Brain microvascular endothelial cell (primary cell): ENCODE measurements around the gene COL9A3.

Experiments used
- DNase-seq: peaks from one replicate; pipeline ENCODE4 v3.0.0-alpha.2; 2020
- H3K27ac ChIP-seq: fragments of 250-450 bp; sonication (Bioruptor Pico); 2 replicates; pipeline ENCODE4 v1.5.1; 2020; ENCODE audit warnings: mild to moderate bottlenecking, moderate library complexity
- H3K27me3 ChIP-seq: fragments of 250-450 bp; sonication (Bioruptor Pico); replicated peaks from 2 replicates; pipeline ENCODE4 v1.5.1; 2020; ENCODE audit warnings: mild to moderate bottlenecking
- H3K36me3 ChIP-seq: fragments of 250-450 bp; sonication (Bioruptor Pico); replicated peaks from 2 replicates; pipeline ENCODE4 v1.5.1; 2020; ENCODE audit warnings: mild to moderate bottlenecking
- H3K4me3 ChIP-seq: 2 replicates; pipeline ENCODE4 v1.5.1; 2011; ENCODE audit warnings: low read depth, mild to moderate bottlenecking, control low read depth, low read length, moderate library complexity
- in situ Hi-C: cut with HindIII; loops from 2 replicates; pipeline ENCODE4 v1.10.0; 2017; ENCODE audit warnings: low sequenced_read_pairs, low pct_ligation_motif_present
- TF ChIP-seq, protein P1 (sequence below): IDR thresholded peaks from 2 replicates; pipeline ENCODE4 v1.5.1; 2011; ENCODE audit warnings: low read depth, mild to moderate bottlenecking, moderate library complexity, low read length, control low read depth, inconsistent platforms; ENCODE audit errors: missing control alignments

Gene COL9A3

DNA sequence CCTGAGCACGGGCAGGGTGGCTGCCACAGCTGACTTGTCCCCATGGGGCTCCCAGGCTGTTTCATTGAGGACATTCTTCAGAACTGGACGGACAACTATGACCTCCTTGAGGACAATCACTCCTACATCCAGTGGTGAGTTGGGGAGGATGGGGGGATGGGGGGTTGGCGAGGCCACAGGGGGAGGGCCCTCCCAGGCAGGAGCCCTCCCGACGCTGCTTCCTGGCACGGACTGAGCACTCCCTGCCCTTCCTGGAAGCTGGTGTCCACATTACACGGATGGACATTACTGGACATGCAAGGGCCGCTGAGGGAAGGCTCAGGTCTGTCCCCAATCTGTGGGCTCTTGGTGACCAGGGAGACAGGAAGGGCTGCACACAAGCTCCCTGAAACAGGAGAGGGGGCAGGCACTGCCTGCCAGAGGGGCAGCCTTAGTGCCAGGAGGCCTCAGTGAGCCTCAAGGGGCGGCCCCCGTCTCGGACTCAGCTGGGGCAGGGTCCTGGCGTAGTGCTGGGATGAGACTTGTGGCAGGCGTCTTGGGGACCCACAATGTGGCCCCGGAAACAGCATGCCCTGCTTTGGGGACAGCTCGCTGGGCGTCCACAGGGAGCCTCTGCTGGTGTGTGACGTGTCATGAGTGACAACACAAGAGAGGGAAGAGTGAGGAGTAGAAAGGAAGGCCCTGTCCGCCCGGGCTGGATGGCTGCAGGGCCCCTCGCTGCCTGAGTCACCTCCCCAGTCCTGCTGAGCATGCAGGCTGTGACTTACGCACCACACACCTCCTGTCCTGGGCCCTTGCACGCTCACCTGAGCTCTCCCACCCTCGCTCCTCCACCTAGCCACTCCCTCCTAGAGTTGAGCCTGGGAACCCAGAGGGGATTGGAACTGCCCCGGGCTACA lies 7.1 kb upstream of the COL9A3 start:
- TF ChIP-seq, protein P1, sequence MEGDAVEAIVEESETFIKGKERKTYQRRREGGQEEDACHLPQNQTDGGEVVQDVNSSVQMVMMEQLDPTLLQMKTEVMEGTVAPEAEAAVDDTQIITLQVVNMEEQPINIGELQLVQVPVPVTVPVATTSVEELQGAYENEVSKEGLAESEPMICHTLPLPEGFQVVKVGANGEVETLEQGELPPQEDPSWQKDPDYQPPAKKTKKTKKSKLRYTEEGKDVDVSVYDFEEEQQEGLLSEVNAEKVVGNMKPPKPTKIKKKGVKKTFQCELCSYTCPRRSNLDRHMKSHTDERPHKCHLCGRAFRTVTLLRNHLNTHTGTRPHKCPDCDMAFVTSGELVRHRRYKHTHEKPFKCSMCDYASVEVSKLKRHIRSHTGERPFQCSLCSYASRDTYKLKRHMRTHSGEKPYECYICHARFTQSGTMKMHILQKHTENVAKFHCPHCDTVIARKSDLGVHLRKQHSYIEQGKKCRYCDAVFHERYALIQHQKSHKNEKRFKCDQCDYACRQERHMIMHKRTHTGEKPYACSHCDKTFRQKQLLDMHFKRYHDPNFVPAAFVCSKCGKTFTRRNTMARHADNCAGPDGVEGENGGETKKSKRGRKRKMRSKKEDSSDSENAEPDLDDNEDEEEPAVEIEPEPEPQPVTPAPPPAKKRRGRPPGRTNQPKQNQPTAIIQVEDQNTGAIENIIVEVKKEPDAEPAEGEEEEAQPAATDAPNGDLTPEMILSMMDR = no peak
- no peak for DNase-seq
- no peaks in the 10 kb centered on the region for H3K27me3 ChIP-seq
- H3K4me3 ChIP-seq = no peak overlapping the region
- no peak overlapping the region for H3K27ac ChIP-seq
- in situ Hi-C loops = no loop called here
- peaks cover 35% of the 10 kb centered on the region for H3K36me3 ChIP-seq

DNA sequence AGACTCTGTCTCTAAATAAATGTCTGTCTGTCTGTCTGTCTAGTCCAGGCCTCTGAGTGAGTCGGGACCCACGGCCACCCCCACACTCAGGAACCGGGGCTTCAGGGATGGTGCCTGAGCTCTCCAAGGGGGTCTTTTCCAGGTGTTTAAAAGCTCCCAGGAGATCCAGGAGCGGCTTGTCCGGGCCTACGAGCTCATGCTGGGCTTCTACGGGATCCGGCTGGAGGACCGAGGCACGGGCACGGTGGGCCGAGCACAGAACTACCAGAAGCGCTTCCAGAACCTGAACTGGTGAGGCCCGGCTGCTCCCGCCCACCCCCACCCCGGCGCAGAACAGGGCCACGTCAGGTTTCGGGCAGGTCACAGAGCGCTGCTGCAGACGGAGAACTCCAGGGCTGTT lies 5.5 kb upstream of the COL9A3 start:
- Histone ChIP-seq H3K27me3 (peaks cover 7% of the 10 kb centered on the region), H3K4me3 (no peak overlapping the region), H3K36me3 (peaks cover 35% of the 10 kb centered on the region), H3K27ac (no peak overlapping the region)
- in situ Hi-C loops = no loop called here
- no peak for DNase-seq
- TF ChIP-seq, protein P1 = no peak

DNA sequence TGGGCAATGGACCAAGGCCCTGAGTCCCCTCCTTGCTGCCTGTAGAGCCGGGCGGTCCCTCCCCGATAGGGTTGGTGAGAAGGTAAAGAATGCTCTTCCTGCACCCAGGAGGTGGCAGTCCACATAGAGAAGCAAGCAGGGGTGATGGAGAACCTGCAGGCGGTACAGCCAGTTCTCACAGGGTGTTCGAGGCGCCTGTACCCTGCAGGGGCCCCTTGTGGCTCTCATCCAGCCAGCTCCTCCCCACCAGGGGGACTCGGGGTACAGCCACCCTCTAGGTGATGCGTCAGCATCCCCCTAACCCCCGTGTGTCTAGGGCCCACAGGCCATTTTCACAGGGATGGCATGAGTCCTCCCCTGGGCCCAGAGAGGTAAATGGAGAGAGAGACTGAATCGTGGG lies 5.1 kb upstream of the COL9A3 start:
- no peak for DNase-seq
- in situ Hi-C loops = no loop called here
- Histone ChIP-seq H3K27ac (no peak overlapping the region), H3K4me3 (no peak overlapping the region), H3K36me3 (peaks cover 35% of the 10 kb centered on the region), H3K27me3 (peaks cover 11% of the 10 kb centered on the region)
- TF ChIP-seq, protein P1 = no peak

DNA sequence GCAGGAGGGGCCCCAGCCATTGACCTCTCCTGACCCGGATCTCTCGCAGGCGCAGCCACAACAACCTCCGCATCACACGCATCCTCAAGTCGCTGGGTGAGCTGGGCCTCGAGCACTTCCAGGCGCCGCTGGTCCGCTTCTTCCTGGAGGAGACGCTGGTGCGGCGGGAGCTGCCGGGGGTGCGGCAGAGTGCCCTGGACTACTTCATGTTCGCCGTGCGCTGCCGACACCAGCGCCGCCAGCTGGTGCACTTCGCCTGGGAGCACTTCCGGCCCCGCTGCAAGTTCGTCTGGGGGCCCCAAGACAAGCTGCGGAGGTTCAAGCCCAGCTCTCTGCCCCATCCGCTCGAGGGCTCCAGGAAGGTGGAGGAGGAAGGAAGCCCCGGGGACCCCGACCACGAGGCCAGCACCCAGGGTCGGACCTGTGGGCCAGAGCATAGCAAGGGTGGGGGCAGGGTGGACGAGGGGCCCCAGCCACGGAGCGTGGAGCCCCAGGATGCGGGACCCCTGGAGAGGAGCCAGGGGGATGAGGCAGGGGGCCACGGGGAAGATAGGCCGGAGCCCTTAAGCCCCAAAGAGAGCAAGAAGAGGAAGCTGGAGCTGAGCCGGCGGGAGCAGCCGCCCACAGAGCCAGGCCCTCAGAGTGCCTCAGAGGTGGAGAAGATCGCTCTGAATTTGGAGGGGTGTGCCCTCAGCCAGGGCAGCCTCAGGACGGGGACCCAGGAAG lies 4.5 kb upstream of the COL9A3 start:
- Histone ChIP-seq H3K36me3 (peaks cover 35% of the 10 kb centered on the region), H3K4me3 (no peak overlapping the region), H3K27me3 (peaks cover 15% of the 10 kb centered on the region), H3K27ac (no peak overlapping the region)
- in situ Hi-C loops = no loop called here
- DNase-seq = no peak
- TF ChIP-seq, protein P1 = no peak

DNA sequence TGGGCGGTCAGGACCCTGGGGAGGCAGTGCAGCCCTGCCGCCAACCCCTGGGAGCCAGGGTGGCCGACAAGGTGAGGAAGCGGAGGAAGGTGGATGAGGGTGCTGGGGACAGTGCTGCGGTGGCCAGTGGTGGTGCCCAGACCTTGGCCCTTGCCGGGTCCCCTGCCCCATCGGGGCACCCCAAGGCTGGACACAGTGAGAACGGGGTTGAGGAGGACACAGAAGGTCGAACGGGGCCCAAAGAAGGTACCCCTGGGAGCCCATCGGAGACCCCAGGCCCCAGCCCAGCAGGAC lies 4.0 kb upstream of the COL9A3 start:
- peaks cover 35% of the 10 kb centered on the region for H3K36me3 ChIP-seq
- in situ Hi-C loops = no loop called here
- DNase-seq = no peak

More for the DNA sequence above, 4.0 kb upstream of the COL9A3 start:
- TF ChIP-seq, protein P1 = no peak
- Histone ChIP-seq H3K4me3 (no peak overlapping the region), H3K27ac (no peak overlapping the region), H3K27me3 (peaks cover 20% of the 10 kb centered on the region)
